Stimulated activated naive CD8-positive, alpha-beta T cell treated with anti-CD3 and anti-CD28 coated beads, Interleukin-15, amount 100 ng/mL, for 72 hours (primary cell): ENCODE data around the gene DDX25.
"Not testable (repeated sequence)": the region's sequence is repeated elsewhere in the genome, so short reads cannot be mapped to it uniquely, and the experiment has no call there.

Source experiments
- ATAC-seq: fragments of 150-1000 bp; cut with Tn5 transposase; 2 replicates; pipeline ENCODE4 v1.10.0; 2021; ENCODE audit warnings: mild to moderate bottlenecking, moderate library complexity
- DNase-seq, 2 donors: peaks; one replicate each; pipeline ENCODE4 v3.0.0; 2021 to 2022
- H3K27ac Mint-ChIP-seq, 2 donors: one replicate each; pipeline ENCODE4 v1.8.0; 2022; ENCODE audit warnings: mild to moderate bottlenecking in 2 of 2, mixed read lengths in 2 of 2, moderate library complexity in 2 of 2
- H3K27me3 Mint-ChIP-seq: one replicate; pipeline ENCODE4 v1.8.0; 2022; ENCODE audit warnings: mixed read lengths
- H3K4me1 Mint-ChIP-seq: one replicate; pipeline ENCODE4 v1.8.0; 2022; ENCODE audit warnings: mild to moderate bottlenecking, mixed read lengths
- H3K4me3 Mint-ChIP-seq, 2 donors: one replicate each; pipeline ENCODE4 v1.8.0; 2022; ENCODE audit warnings: mild to moderate bottlenecking in 2 of 2, mixed read lengths in 2 of 2, moderate library complexity in 1 of 2
- H3K9me3 Mint-ChIP-seq, 2 donors: one replicate each; pipeline ENCODE4 v1.8.0; 2022; ENCODE audit warnings: mixed read lengths in 2 of 2

DDX25 gene

GRCh38 chr11:125903711-125904659 lies at the start of gene DDX25:
TSS of gene DDX25 (plus strand) at chr11:125904508. CDS start at chr11:125904518, 10 bp downstream.
- peaks cover 36% of the 10 kb centered on the region for H3K4me1 Mint-ChIP-seq
- peak; percentile 28 to 39 for DNase-seq
- H3K27ac Mint-ChIP-seq = peak within 1 kb of the TSS; percentile 57 to 95

GRCh38 chr11:125857670-125858069 lies 46.6 kb upstream of the DDX25 start:
- not testable (repeated sequence) for H3K27ac Mint-ChIP-seq

More at GRCh38 chr11:125903711-125904659, at the start of gene DDX25:
- Mint-ChIP-seq H3K4me3 (peak within 1 kb of the TSS; percentile 95 to 97), H3K9me3 (no peaks in the 10 kb centered on the region), H3K27me3 (peaks cover 24% of the 10 kb centered on the region)
- peak; percentile 57 for ATAC-seq

GRCh38 chr11:125862786-125863185 lies 41.5 kb upstream of the DDX25 start:
- peaks cover 17 to 19% of the 10 kb centered on the region in 2 donors for H3K9me3 Mint-ChIP-seq
- not testable (repeated sequence) for H3K4me3 Mint-ChIP-seq, H3K4me1 Mint-ChIP-seq, H3K27me3 Mint-ChIP-seq, DNase-seq, ATAC-seq, H3K27ac Mint-ChIP-seq

More at GRCh38 chr11:125857670-125858069, 46.6 kb upstream of the DDX25 start:
- Mint-ChIP-seq H3K27me3 (peaks cover 15% of the 10 kb centered on the region), H3K9me3 (peaks cover 19 to 23% of the 10 kb centered on the region in 2 donors)
- not testable (repeated sequence) for DNase-seq, H3K4me1 Mint-ChIP-seq, ATAC-seq, H3K4me3 Mint-ChIP-seq

GRCh38 chr11:125865354-125865753 lies 39.0 kb upstream of the DDX25 start:
- not testable (repeated sequence) for H3K4me3 Mint-ChIP-seq, H3K4me1 Mint-ChIP-seq, ATAC-seq, DNase-seq, H3K9me3 Mint-ChIP-seq, H3K27ac Mint-ChIP-seq, H3K27me3 Mint-ChIP-seq

- H3K27ac Mint-ChIP-seq = no peak overlapping the region
- H3K9me3 Mint-ChIP-seq = peaks cover 0 to 9% of the 10 kb centered on the region in 2 donors
- H3K27me3 Mint-ChIP-seq = peaks cover 11% of the 10 kb centered on the region
- H3K4me1 Mint-ChIP-seq = no peaks in the 10 kb centered on the region
- ATAC-seq (no peak), DNase-seq (no peak)
- no peak overlapping the region for H3K4me3 Mint-ChIP-seq
Measured at GRCh38 chr11:125869521-125869920, 34.8 kb upstream of the DDX25 start.

- Mint-ChIP-seq H3K4me1 (no peaks in the 10 kb centered on the region), H3K4me3 (no peak overlapping the region), H3K27me3 (peaks cover 11% of the 10 kb centered on the region), H3K9me3 (peaks cover 0 to 9% of the 10 kb centered on the region in 2 donors), H3K27ac (no peak overlapping the region)
- DNase-seq (peak; percentile 24 to 36), ATAC-seq (no peak)
Measured at GRCh38 chr11:125871391-125872137, 32.7 kb upstream of the DDX25 start.

- peaks cover 11% of the 10 kb centered on the region for H3K27me3 Mint-ChIP-seq
- DNase-seq (no peak), ATAC-seq (no peak)
- peak overlapping the region in 1 of 2 donors; percentile 29 for H3K27ac Mint-ChIP-seq
- H3K9me3 Mint-ChIP-seq = peaks cover 0 to 9% of the 10 kb centered on the region in 2 donors
- H3K4me3 Mint-ChIP-seq = no peak overlapping the region
- no peaks in the 10 kb centered on the region for H3K4me1 Mint-ChIP-seq
Measured at GRCh38 chr11:125872138-125872491, 32.2 kb upstream of the DDX25 start.

GRCh38 chr11:125873881-125874555 lies 30.3 kb upstream of the DDX25 start:
- Mint-ChIP-seq H3K4me1 (no peaks in the 10 kb centered on the region), H3K4me3 (no peak overlapping the region), H3K9me3 (peaks cover 0 to 9% of the 10 kb centered on the region in 2 donors), H3K27me3 (peaks cover 11% of the 10 kb centered on the region), H3K27ac (no peak overlapping the region)
- no peak for DNase-seq
- ATAC-seq = no peak

GRCh38 chr11:125874556-125875124 lies 29.7 kb upstream of the DDX25 start:
- no peaks in the 10 kb centered on the region for H3K4me1 Mint-ChIP-seq
- peaks cover 0 to 9% of the 10 kb centered on the region in 2 donors for H3K9me3 Mint-ChIP-seq
- peak; percentile 35 to 41 for DNase-seq
- no peak overlapping the region for H3K4me3 Mint-ChIP-seq
- H3K27me3 Mint-ChIP-seq = peaks cover 11% of the 10 kb centered on the region
- H3K27ac Mint-ChIP-seq = no peak overlapping the region
- peak; percentile 85 for ATAC-seq

GRCh38 chr11:125881291-125881690 lies 23.0 kb upstream of the DDX25 start:
- Mint-ChIP-seq H3K27ac (no peak overlapping the region), H3K4me3 (no peak overlapping the region), H3K9me3 (no peaks in the 10 kb centered on the region), H3K4me1 (no peaks in the 10 kb centered on the region), H3K27me3 (no peaks in the 10 kb centered on the region)
- DNase-seq (no peak), ATAC-seq (no peak)

GRCh38 chr11:125883375-125883774 lies 20.9 kb upstream of the DDX25 start:
- H3K4me3 Mint-ChIP-seq = no peak overlapping the region
- ATAC-seq = no peak
- H3K27ac Mint-ChIP-seq = no peak overlapping the region
- DNase-seq = no peak
- no peaks in the 10 kb centered on the region for H3K9me3 Mint-ChIP-seq
- H3K27me3 Mint-ChIP-seq = no peaks in the 10 kb centered on the region
- peaks cover 11% of the 10 kb centered on the region for H3K4me1 Mint-ChIP-seq

GRCh38 chr11:125886997-125887372 lies 17.3 kb upstream of the DDX25 start:
- ATAC-seq = peak; percentile 52
- H3K9me3 Mint-ChIP-seq = no peaks in the 10 kb centered on the region
- no peak for DNase-seq
- H3K27ac Mint-ChIP-seq = peak overlapping the region; percentile 95 to 99
- no peaks in the 10 kb centered on the region for H3K27me3 Mint-ChIP-seq
- peak overlapping the region; percentile 81 to 88 for H3K4me3 Mint-ChIP-seq
- H3K4me1 Mint-ChIP-seq = peaks cover 28% of the 10 kb centered on the region

- Mint-ChIP-seq H3K27me3 (no peaks in the 10 kb centered on the region), H3K9me3 (no peaks in the 10 kb centered on the region), H3K4me1 (peaks cover 32% of the 10 kb centered on the region), H3K4me3 (peak within 1 kb of the TSS; percentile 81 to 88), H3K27ac (peak within 1 kb of the TSS; percentile 95 to 99)
- peak; percentile 98 for DNase-seq
- peak; percentile 93 for ATAC-seq
Measured at GRCh38 chr11:125887373-125888324, 16.7 kb upstream of the DDX25 start, which contains the start of gene HYLS1. TSS of gene HYLS1 (plus strand) at chr11:125887668. CDS start at chr11:125899369, 11,701 bp downstream.
